ENCODE results near the gene ACOT7. TPM values are rescaled to one million over a fixed set of nuclear protein-coding genes. Genes with fewer than 3 reads are reported as not detected.

The ACOT7 gene
- total RNA-seq, 1 experiment from 2014 or later, result 120 TPM

DNA sequence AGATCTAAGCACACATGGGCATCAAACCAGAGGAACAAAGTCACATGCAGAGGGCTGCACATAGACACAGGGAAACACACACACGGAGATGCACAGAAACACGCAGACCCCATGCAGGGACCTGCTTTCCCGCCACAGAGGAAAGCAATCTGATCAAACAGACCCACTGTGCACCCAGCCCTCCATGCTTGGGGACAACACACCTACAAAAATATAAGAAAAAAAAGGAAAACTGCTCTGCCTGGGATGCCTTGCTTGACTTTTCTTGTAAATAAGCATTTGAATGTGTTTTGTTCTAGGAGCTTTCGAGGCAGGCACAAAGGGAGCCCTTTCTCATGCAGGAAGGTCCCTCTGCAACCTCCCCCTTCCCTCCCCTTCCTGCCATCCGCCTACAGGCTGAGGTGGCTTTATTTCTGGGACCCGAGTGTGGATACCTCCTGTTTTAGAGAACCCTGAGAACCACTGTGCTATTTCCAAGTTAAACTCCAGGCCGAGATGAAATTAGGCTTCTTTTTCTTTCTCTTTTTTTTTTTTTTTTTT is 154.3 kb downstream of the ACOT7 start:
- in situ Hi-C loops (cut with HindIII; ENCODE audit: low pct_unique_long_range_greater_than_20kb, low sequenced_read_pairs) (no loop called here), intact Hi-C loops (cut with micrococcal nuclease; ENCODE audit: unreplicated experiment) (no loop called here)
- POLR2A ChIA-PET, result no interaction called here
- Histone ChIP-seq H3K27ac (ENCODE audit: low read length) (no peak overlapping the region), H3K27me3 (ENCODE audit: control insufficient read depth, insufficient read depth, low read length) (no peaks in the 10 kb centered on the region; the same call in 1 of the 2 replicates), H3K36me3 (ENCODE audit: control insufficient read depth, insufficient read depth, low read length) (no peaks in the 10 kb centered on the region; the same call in 1 of the 2 replicates), H3K4me3 (ENCODE audit: low read depth in 2 of 2, low read length in 2 of 2) (no peak overlapping the region), H3K9me3 (ENCODE audit: control insufficient read depth, insufficient read depth, low read depth, low read length) (no peaks in the 10 kb centered on the region), H3K4me1 (ENCODE audit: control insufficient read depth, insufficient read depth, low read length) (peaks cover 3% of the 10 kb centered on the region)
- no peak for DNase-seq (ENCODE audit: low read depth, low spot score)
- CTCF ChIA-PET, result interaction anchor here (0.6 kb wide), 3 partner anchors 10 to 198 kb away, joined by 3 read pairs; no protein-coding TSS in a partner anchor
- no TSS peak for BruUV-seq (replicated peaks)
- no peak for ATAC-seq
- TF ChIP-seq, protein P1, sequence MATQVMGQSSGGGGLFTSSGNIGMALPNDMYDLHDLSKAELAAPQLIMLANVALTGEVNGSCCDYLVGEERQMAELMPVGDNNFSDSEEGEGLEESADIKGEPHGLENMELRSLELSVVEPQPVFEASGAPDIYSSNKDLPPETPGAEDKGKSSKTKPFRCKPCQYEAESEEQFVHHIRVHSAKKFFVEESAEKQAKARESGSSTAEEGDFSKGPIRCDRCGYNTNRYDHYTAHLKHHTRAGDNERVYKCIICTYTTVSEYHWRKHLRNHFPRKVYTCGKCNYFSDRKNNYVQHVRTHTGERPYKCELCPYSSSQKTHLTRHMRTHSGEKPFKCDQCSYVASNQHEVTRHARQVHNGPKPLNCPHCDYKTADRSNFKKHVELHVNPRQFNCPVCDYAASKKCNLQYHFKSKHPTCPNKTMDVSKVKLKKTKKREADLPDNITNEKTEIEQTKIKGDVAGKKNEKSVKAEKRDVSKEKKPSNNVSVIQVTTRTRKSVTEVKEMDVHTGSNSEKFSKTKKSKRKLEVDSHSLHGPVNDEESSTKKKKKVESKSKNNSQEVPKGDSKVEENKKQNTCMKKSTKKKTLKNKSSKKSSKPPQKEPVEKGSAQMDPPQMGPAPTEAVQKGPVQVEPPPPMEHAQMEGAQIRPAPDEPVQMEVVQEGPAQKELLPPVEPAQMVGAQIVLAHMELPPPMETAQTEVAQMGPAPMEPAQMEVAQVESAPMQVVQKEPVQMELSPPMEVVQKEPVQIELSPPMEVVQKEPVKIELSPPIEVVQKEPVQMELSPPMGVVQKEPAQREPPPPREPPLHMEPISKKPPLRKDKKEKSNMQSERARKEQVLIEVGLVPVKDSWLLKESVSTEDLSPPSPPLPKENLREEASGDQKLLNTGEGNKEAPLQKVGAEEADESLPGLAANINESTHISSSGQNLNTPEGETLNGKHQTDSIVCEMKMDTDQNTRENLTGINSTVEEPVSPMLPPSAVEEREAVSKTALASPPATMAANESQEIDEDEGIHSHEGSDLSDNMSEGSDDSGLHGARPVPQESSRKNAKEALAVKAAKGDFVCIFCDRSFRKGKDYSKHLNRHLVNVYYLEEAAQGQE (IDR thresholded peaks at IDR 0.05; ENCODE audit: insufficient read depth in 1 of 2, low read depth in 2 of 2, low read length in 1 of 2), result no peak
- TF ChIP-seq POLR2AphosphoS5 (IDR thresholded peaks at IDR 0.05; ENCODE audit: low read depth, low read length), result no peak
- no peak for TF ChIP-seq TCF7L2 (IDR thresholded peaks at IDR 0.05; ENCODE audit: low read depth, low read length)
- TF ChIP-seq SIN3A (IDR thresholded peaks at IDR 0.05; ENCODE audit: borderline replicate concordance, insufficient read depth, low read depth, low read length), result no peak
- TF ChIP-seq, protein P2, sequence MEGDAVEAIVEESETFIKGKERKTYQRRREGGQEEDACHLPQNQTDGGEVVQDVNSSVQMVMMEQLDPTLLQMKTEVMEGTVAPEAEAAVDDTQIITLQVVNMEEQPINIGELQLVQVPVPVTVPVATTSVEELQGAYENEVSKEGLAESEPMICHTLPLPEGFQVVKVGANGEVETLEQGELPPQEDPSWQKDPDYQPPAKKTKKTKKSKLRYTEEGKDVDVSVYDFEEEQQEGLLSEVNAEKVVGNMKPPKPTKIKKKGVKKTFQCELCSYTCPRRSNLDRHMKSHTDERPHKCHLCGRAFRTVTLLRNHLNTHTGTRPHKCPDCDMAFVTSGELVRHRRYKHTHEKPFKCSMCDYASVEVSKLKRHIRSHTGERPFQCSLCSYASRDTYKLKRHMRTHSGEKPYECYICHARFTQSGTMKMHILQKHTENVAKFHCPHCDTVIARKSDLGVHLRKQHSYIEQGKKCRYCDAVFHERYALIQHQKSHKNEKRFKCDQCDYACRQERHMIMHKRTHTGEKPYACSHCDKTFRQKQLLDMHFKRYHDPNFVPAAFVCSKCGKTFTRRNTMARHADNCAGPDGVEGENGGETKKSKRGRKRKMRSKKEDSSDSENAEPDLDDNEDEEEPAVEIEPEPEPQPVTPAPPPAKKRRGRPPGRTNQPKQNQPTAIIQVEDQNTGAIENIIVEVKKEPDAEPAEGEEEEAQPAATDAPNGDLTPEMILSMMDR (IDR thresholded peaks at IDR 0.05), result no peak

- TF ChIP-seq TCF7L2 (IDR thresholded peaks at IDR 0.05; ENCODE audit: low read depth, low read length) (no peak), SIN3A (IDR thresholded peaks at IDR 0.05; ENCODE audit: borderline replicate concordance, insufficient read depth, low read depth, low read length) (no peak), POLR2AphosphoS5 (IDR thresholded peaks at IDR 0.05; ENCODE audit: low read depth, low read length) (no peak)
- TF ChIP-seq, protein P1 (IDR thresholded peaks at IDR 0.05; ENCODE audit: insufficient read depth in 1 of 2, low read depth in 2 of 2, low read length in 1 of 2), result no peak
- TF ChIP-seq, protein P2 (IDR thresholded peaks at IDR 0.05), result no peak
- in situ Hi-C loops (cut with HindIII; ENCODE audit: low pct_unique_long_range_greater_than_20kb, low sequenced_read_pairs) (no loop called here), intact Hi-C loops (cut with micrococcal nuclease; ENCODE audit: unreplicated experiment) (no loop called here)
- CTCF ChIA-PET, result interaction anchor here (0.6 kb wide), 1 partner anchor 8 kb away, joined by 5 read pairs; no protein-coding TSS in a partner anchor
- peaks cover 2% of the 10 kb centered on the region for H3K36me3 ChIP-seq (ENCODE audit: control insufficient read depth, insufficient read depth, low read length)
- no peak overlapping the region for H3K4me3 ChIP-seq (ENCODE audit: low read depth in 2 of 2, low read length in 2 of 2)
- H3K9me3 ChIP-seq (ENCODE audit: control insufficient read depth, insufficient read depth, low read depth, low read length), result no peaks in the 10 kb centered on the region
- H3K4me1 ChIP-seq (ENCODE audit: control insufficient read depth, insufficient read depth, low read length), result peaks cover 6% of the 10 kb centered on the region
- no TSS peak for BruUV-seq (replicated peaks)
- POLR2A ChIA-PET, result no interaction called here
- H3K27me3 ChIP-seq (ENCODE audit: control insufficient read depth, insufficient read depth, low read length), result no peaks in the 10 kb centered on the region
- H3K27ac ChIP-seq (ENCODE audit: low read length), result no peak overlapping the region
- DNase-seq (ENCODE audit: low read depth, low spot score) (no peak), ATAC-seq (no peak)
Observed at GRCh38 chr1:6237093-6237492, 156.5 kb downstream of the ACOT7 start.

All from Panc1 (cell line).